Transverse colon (tissue), 4 donors: ENCODE data around the gene LGR6. TPM values are rescaled to one million over a fixed set of nuclear protein-coding genes. Genes with fewer than 3 reads are reported as not detected.

Experiments used
- DNase-seq: peaks from one replicate; pipeline ENCODE4 v3.0.0-alpha.2; 2019
- H3K27ac ChIP-seq, 4 donors: fragments of 200-600 bp; sonication (generic); 2 replicates each; pipeline ENCODE4 v1.5.1; 2016 to 2018; ENCODE audit warnings: inconsistent platforms in 4 of 4
- H3K27me3 ChIP-seq: fragments of 200-600 bp; sonication (generic); 2 replicates; pipeline ENCODE4 v1.5.1; 2017; ENCODE audit warnings: inconsistent platforms
- H3K36me3 ChIP-seq, 4 donors: fragments of 200-600 bp; sonication (generic); 2 replicates each; pipeline ENCODE4 v1.5.1; 2017 to 2019; ENCODE audit warnings: inconsistent platforms in 4 of 4
- H3K4me1 ChIP-seq, 4 donors: fragments of 200-600 bp; sonication (generic); 2 replicates each; pipeline ENCODE4 v1.5.1; 2017 to 2020; ENCODE audit warnings: inconsistent platforms in 4 of 4
- H3K4me3 ChIP-seq, 4 donors: fragments of 200-600 bp; sonication (generic); 1 replicate in 1 of 4; 2 replicates in 3 of 4; pipeline versions ENCODE4 v1.5.1 to v1.6.1; 2017 to 2019; ENCODE audit warnings: inconsistent platforms in 4 of 4
- H3K9me3 ChIP-seq, 2 donors: fragments of 200-600 bp; sonication (generic); 2 replicates each; pipeline ENCODE4 v1.5.1; 2017 to 2019; ENCODE audit warnings: inconsistent platforms in 2 of 2
- EP300 ChIP-seq: sonication (generic); formaldehyde crosslinking; IDR thresholded peaks from one replicate; pipeline ENCODE4 v1.6.1; 2017; ENCODE audit warnings: antibody characterized with exemption, low read depth
- POLR2A ChIP-seq: fragments of 450-650 bp; IDR thresholded peaks from one replicate; pipeline ENCODE4 v1.6.1; 2016; ENCODE audit warnings: antibody characterized with exemption, mild to moderate bottlenecking, moderate library complexity
- POLR2AphosphoS5 ChIP-seq, 3 donors: sonication (generic); formaldehyde crosslinking; IDR thresholded peaks; one replicate each; pipeline ENCODE4 v1.6.1; 2016; ENCODE audit warnings: antibody characterized with exemption in 3 of 3
- WGBS, 2 donors: methylation state at CpG; one replicate each; pipeline ENCODE4 v1.1.5; 2018; ENCODE audit warnings: low coverage in 1 of 2; 5-methylcytosine and 5-hydroxymethylcytosine counted together
- in situ Hi-C, 4 donors: fragments of 200-750 bp; cut with MboI; loops; one replicate each; pipeline versions ENCODE4 v1.15.0 to v1.15.1; 2017; ENCODE audit warnings: low sequenced_read_pairs in 3 of 4, low pct_ligation_motif_present in 1 of 4, low pct_unique_long_range_greater_than_20kb in 1 of 4
- intact Hi-C: fragments of 100-400 bp; cut with DNase I; formaldehyde crosslinking; loops from one replicate; pipeline ENCODE4 v1.15.1; 2023; ENCODE audit warnings: low total_unique reads
- total RNA-seq, 4 donors: library from RNA; depleted of rRNA; stranded (reverse); fragments of >200 nt; gene quantifications; one replicate each; pipeline ENCODE4 v1.1.0, GENCODE V29; 2016
- TF ChIP-seq, protein P1 (sequence below), 5 experiments: fragments of 200-600 bp in 3 of 5; fragments of 450-650 bp in 2 of 5; sonication (generic) in 3 of 5; IDR thresholded peaks; 1 replicate in 2 of 5; 2 replicates in 3 of 5; pipeline ENCODE4 v1.5.1; 2016 to 2017; ENCODE audit warnings: antibody characterized with exemption in 5 of 5, inconsistent platforms in 3 of 5, mild to moderate bottlenecking in 2 of 5, moderate library complexity in 1 of 5

The LGR6 gene
- total RNA-seq, 4 donors from 2014 or later: 0.41 to 1.6 TPM; not detected in 2

DNA sequence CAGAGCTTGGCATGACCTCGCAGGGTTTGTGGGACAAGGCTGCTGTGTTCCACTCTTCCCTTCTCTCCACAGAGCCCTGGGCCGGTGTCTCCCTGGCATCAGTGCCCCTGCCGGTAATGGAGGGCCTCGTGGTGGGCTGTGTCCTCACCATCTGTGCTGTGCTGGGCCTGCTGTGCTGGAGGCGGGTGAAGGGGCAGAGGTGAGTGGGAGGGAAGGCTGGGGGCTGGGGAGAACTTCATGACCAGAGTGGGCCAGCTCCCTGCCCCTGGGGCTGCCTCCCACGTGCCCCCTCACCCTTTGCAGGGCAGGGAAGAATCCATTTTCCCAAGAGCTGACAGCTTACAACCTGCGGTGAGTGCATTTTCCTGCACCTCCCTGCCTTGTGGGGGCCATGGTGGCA is 12.0 kb upstream of the LGR6 start:
- no peak for TF ChIP-seq POLR2AphosphoS5 (IDR thresholded peaks at IDR 0.05)
- no peak for TF ChIP-seq POLR2A
- TF ChIP-seq EP300: no peak
- TF ChIP-seq, protein P1, sequence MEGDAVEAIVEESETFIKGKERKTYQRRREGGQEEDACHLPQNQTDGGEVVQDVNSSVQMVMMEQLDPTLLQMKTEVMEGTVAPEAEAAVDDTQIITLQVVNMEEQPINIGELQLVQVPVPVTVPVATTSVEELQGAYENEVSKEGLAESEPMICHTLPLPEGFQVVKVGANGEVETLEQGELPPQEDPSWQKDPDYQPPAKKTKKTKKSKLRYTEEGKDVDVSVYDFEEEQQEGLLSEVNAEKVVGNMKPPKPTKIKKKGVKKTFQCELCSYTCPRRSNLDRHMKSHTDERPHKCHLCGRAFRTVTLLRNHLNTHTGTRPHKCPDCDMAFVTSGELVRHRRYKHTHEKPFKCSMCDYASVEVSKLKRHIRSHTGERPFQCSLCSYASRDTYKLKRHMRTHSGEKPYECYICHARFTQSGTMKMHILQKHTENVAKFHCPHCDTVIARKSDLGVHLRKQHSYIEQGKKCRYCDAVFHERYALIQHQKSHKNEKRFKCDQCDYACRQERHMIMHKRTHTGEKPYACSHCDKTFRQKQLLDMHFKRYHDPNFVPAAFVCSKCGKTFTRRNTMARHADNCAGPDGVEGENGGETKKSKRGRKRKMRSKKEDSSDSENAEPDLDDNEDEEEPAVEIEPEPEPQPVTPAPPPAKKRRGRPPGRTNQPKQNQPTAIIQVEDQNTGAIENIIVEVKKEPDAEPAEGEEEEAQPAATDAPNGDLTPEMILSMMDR (IDR thresholded peaks at IDR 0.05): no peak
- intact Hi-C loops (no loop called here), in situ Hi-C loops (loop anchor here in 3 of 4 donors (10.0 to 25.0 kb wide), 3 partner anchors 131 to 531 kb away; partner anchors contain the start of gene SYT2 (in 3 of the 3))
- no peak for DNase-seq
- Histone ChIP-seq H3K9me3 (no peaks in the 10 kb centered on the region), H3K36me3 (no peaks in the 10 kb centered on the region), H3K4me3 (no peak overlapping the region), H3K27ac (no peak overlapping the region), H3K27me3 (no peaks in the 10 kb centered on the region), H3K4me1 (peaks cover 0 to 3% (median 0%) of the 10 kb centered on the region in 4 donors)
- 88 to 100% methylated on average over 1 to 7 of the region's 7 CpGs for WGBS, 2 donors

- DNase-seq: no peak
- intact Hi-C loops (no loop called here), in situ Hi-C loops (loop anchor here in 3 of 4 donors (10.0 to 25.0 kb wide), 3 partner anchors 130 to 530 kb away; partner anchors contain the start of gene SYT2 (in 3 of the 3))
- no peaks in the 10 kb centered on the region for H3K9me3 ChIP-seq
- WGBS, 2 donors: 77 to 94% methylated on average over 3 to 8 of the region's 8 CpGs
- H3K27ac ChIP-seq: no peak overlapping the region
- no peak overlapping the region for H3K4me3 ChIP-seq
- H3K4me1 ChIP-seq: peaks cover 0 to 3% (median 0%) of the 10 kb centered on the region in 4 donors
- no peak for TF ChIP-seq EP300
- TF ChIP-seq, protein P1 (IDR thresholded peaks at IDR 0.05): no peak
- no peak for TF ChIP-seq POLR2A
- no peak for TF ChIP-seq POLR2AphosphoS5 (IDR thresholded peaks at IDR 0.05)
- no peaks in the 10 kb centered on the region for H3K36me3 ChIP-seq
- H3K27me3 ChIP-seq: no peaks in the 10 kb centered on the region
Measured at GRCh38 chr1:202182040-202182877, 11.3 kb upstream of the LGR6 start.

DNA sequence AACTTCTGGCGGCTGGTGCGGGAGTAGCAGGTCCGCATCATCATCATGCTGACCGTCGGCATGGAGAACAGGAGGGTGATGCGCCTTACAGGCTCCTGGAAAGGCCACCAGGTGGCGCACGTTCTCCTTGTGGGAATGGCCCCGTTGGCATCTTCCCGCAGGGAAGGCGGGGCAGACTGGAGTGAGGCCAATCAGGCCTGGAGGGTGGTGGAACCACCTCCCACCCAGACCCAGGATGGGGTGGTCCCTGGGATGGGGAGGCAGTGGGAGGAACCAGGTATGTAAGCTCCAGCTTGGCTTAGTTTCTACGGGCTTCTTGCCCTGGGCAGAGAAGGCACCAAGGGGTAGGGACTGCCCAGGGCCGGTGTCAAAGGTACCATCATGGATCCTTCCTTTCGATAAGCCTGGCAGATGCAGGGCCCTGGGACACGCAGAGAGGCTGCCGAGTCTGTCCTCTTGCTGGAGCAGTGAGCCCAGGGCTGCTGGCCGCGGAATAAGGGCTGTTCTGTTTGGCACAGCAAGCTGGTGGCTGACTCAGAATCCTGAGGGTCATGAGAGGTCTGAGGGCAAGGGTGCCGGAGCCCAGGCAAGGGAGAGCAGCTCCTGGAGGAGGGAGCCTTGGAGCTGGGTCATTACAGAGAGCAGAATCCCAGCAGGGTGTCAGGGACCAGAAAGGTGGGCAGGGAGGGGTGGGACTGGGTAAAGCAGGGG is 8.7 kb upstream of the LGR6 start:
- H3K36me3 ChIP-seq: no peaks in the 10 kb centered on the region
- no peak overlapping the region for H3K27ac ChIP-seq
- no peaks in the 10 kb centered on the region for H3K9me3 ChIP-seq
- 6% methylated on average over 12 of the region's 19 CpGs; no CpG with 5 or more reads in 1 of the 2 donors for WGBS, 2 donors
- peak; percentile 86 for DNase-seq
- intact Hi-C loops: loop anchor here (5.0 kb wide), 2 partner anchors 132 to 532 kb away; no protein-coding TSS in a partner anchor
- in situ Hi-C loops: loop anchor here in 3 of 4 donors (10.0 to 25.0 kb wide), 3 partner anchors 127 to 527 kb away; partner anchors contain the start of gene SYT2 (in 3 of the 3)
- H3K4me3 ChIP-seq: no peak overlapping the region
- no peaks in the 10 kb centered on the region for H3K27me3 ChIP-seq
- H3K4me1 ChIP-seq: peaks cover 0 to 3% (median 0%) of the 10 kb centered on the region in 4 donors
- TF ChIP-seq, protein P1 (IDR thresholded peaks at IDR 0.05): peak; percentile 63 to 88 (median 83)
- no peak for TF ChIP-seq POLR2AphosphoS5 (IDR thresholded peaks at IDR 0.05)
- TF ChIP-seq EP300: no peak

GRCh38 chr1:202186327-202186726 is 7.3 kb upstream of the LGR6 start:
- no peaks in the 10 kb centered on the region for H3K27me3 ChIP-seq
- peaks cover 0 to 3% (median 0%) of the 10 kb centered on the region in 4 donors for H3K4me1 ChIP-seq
- in situ Hi-C loops: loop anchor here in 3 of 4 donors (10.0 to 25.0 kb wide), 3 partner anchors 126 to 526 kb away; partner anchors contain the start of gene SYT2 (in 3 of the 3)
- H3K27ac ChIP-seq: no peak overlapping the region
- WGBS, 2 donors: 85% methylated on average over 7 of the region's 7 CpGs; no CpG with 5 or more reads in 1 of the 2 donors
- no peak for TF ChIP-seq POLR2A
- no peak for TF ChIP-seq EP300
- no peak for TF ChIP-seq POLR2AphosphoS5 (IDR thresholded peaks at IDR 0.05)
- TF ChIP-seq, protein P1 (IDR thresholded peaks at IDR 0.05): no peak
- H3K36me3 ChIP-seq: no peaks in the 10 kb centered on the region
- no peak for DNase-seq
- H3K9me3 ChIP-seq: no peaks in the 10 kb centered on the region
- no peak overlapping the region for H3K4me3 ChIP-seq
- intact Hi-C loops: loop anchor here (5.0 kb wide), 2 partner anchors 131 to 531 kb away; no protein-coding TSS in a partner anchor
